ENCODE data around the gene GDPGP1.

Gene GDPGP1

DNA sequence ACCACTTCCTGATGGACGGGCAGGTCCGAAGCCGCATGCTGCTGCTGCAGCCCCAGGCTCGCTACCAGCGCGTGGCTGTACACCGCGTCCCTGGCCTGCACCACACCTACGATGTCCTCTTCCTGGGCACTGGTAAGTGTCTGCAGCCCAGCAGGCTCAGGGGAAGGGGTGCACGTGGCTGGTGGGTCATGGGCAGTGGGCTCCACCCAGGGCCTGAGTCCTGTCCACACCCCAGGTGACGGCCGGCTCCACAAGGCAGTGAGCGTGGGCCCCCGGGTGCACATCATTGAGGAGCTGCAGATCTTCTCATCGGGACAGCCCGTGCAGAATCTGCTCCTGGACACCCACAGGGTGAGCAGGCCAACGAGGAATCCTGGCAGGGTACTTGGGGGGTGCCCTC lies 9.0 kb upstream of the GDPGP1 start:
- DNase-seq (ENCODE audit: low read depth in 1 of 2, low spot score in 1 of 2): no peak

GRCh38 chr15:90225504-90226234 lies 8.3 kb upstream of the GDPGP1 start:
- no peak for DNase-seq (ENCODE audit: low read depth in 1 of 2, low spot score in 1 of 2)

- DNase-seq (ENCODE audit: low read depth in 1 of 2, low spot score in 1 of 2): no peak
These were observed 6.7 kb upstream of the GDPGP1 start for GRCh38 chr15:90227336-90227735.

DNA sequence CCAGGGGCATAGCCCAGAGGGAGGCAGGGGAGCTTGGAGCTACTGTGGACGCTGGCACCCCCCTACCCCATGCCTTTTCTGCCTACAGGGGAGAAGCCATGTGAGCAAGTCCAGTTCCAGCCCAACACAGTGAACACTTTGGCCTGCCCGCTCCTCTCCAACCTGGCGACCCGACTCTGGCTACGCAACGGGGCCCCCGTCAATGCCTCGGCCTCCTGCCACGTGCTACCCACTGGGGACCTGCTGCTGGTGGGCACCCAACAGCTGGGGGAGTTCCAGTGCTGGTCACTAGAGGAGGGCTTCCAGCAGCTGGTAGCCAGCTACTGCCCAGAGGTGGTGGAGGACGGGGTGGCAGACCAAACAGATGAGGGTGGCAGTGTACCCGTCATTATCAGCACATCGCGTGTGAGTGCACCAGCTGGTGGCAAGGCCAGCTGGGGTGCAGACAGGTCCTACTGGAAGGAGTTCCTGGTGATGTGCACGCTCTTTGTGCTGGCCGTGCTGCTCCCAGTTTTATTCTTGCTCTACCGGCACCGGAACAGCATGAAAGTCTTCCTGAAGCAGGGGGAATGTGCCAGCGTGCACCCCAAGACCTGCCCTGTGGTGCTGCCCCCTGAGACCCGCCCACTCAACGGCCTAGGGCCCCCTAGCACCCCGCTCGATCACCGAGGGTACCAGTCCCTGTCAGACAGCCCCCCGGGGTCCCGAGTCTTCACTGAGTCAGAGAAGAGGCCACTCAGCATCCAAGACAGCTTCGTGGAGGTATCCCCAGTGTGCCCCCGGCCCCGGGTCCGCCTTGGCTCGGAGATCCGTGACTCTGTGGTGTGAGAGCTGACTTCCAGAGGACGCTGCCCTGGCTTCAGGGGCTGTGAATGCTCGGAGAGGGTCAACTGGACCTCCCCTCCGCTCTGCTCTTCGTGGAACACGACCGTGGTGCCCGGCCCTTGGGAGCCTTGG lies 5.9 kb upstream of the GDPGP1 start:
- no peak for DNase-seq (ENCODE audit: low read depth in 1 of 2, low spot score in 1 of 2)

- no peak for DNase-seq (ENCODE audit: low read depth in 1 of 2, low spot score in 1 of 2)
These were observed 5.0 kb upstream of the GDPGP1 start for GRCh38 chr15:90228960-90229359.

DNA sequence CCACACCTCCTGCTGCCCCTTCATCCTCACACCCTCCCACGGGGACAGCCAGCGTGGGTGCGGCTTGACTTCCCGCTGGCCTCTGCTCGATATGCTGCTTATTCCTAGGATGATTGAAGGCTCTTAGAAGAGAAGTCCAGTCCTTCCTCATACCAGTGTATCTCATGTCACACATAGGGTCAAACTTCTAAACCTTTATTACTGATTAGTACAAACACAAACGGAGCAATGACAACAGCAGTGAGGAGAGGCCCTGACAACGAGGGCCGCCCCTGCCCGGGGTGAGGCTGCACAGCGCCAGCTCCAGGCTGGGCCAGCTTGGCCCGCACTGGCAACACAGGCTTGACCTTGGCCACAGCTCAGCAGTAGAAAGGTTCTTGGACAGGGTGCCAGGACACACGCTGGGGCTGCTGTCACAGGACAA lies 3.9 kb upstream of the GDPGP1 start:
- DNase-seq (ENCODE audit: low read depth in 1 of 2, low spot score in 1 of 2): no peak

- DNase-seq (ENCODE audit: low read depth in 1 of 2, low spot score in 1 of 2): no peak
These were observed 3.4 kb upstream of the GDPGP1 start for GRCh38 chr15:90230610-90231009.

DNA sequence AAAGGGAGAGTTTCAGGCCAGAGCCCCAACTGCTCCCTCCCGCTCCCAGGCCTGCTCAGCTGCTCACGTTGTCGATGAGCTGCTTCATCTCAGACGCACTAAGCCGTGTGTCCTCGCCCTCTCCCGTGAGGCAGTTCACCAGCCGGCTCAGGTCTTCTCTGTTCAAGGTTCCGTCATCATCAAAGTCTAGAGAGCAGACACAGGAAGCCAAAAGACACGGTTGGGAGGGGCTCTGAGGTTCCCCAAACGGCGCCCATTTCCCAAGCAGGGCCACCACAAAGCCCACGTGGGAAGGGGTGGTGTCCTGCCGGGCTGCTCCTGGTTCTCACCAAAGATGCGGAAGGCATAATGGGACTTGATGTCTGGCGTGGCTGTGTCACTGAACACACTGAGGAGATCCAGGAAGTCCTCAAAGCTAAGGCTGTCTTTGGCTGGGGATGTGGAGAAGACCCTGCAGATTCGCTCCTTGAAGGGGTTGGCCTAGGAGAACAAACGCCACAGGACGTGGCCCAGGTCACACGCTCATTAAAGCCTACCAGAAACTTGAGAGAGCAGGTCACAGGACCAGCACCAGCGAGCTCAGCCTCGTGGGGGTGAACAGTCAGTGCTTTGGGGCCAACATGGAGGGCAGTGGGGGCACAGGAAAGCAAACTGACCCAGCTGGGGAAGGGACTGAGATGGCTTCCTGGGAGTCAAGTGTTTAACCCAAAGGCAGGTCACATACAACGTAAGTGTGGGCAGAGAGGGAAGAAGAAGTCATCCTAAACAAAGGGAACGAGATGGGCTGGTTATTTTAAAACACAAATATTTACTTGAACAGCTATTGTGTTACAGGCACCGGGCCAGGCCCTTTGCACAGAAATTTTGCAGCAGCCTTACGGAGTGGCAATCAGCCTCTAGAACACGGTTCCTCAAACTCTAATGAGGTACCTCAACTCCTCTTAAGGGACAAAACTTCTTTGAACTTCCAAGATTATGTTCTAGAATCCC lies 2.7 kb upstream of the GDPGP1 start:
- DNase-seq (ENCODE audit: low read depth in 1 of 2, low spot score in 1 of 2): peak; percentile 57 to 61

DNA sequence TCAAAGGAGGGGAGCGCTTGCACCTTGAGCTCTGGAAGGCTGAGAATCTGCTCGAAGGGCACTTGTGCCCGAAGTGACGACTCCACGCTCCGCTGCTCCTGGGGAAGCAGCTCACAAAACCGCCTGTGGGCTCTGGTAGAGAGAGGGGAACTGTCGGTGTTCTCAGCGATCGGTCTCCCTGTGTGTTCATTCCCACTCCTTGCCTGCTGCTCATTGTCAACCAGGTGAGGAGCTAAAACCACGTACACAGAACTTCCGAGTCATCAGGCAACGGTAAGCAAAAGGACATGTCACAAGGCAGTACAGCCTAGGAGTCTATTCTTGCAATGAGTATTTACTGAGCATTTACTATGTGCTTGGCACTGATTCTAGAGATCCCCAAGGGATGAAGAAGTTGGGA lies 1.8 kb upstream of the GDPGP1 start:
- DNase-seq (ENCODE audit: low read depth in 1 of 2, low spot score in 1 of 2): no peak

GRCh38 chr15:90232941-90233386 lies 1.0 kb upstream of the GDPGP1 start:
- no peak for DNase-seq (ENCODE audit: low read depth in 1 of 2, low spot score in 1 of 2)

DNA sequence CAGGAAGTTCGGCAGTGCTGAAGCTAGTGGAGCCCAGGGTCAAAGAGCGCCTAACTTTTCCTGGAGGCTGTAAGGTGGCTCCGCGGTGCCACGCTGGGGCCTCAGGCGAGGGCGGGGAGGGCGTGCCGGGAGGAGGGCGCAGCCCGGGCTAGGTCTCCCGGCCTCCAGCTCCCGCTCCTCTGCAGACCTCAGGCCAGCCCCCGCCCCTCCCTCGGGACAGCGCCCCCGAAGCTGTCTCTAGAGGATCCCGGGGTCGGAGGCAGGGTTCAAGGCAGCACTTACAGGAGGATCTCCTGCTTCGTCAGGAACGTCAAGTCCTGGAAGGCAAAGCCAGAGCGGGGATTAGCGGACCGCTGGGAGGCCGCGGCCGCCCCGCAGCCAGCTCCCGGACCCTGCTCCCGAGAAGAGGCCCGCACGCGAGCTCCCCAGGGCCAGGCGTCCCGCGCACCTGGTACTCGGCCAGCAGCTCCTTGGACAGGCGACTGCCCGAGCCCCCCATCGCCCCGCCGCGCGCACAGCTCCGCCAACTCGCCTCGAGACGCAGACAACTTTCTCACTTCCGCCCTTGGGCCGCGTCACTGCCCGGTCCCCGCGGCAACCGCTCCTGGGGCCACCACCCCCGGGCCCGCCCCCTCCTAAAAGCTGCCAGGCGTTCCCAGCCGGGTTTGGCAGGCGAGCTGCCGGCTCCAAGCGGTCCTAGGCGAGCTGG lies 468 bp upstream of the GDPGP1 start, which contains the start of gene CIB1:
TSS of gene CIB1 (minus strand) at position 555 of the 709 bp plus-strand sequence. CDS start at position 499, 56 bp downstream.
- peak; percentile 92 to 97 for DNase-seq (ENCODE audit: low read depth in 1 of 2, low spot score in 1 of 2)

GRCh38 chr15:90239371-90239770 lies 5.4 kb downstream of the GDPGP1 start:
- DNase-seq (ENCODE audit: low read depth in 1 of 2, low spot score in 1 of 2): no peak

DNA sequence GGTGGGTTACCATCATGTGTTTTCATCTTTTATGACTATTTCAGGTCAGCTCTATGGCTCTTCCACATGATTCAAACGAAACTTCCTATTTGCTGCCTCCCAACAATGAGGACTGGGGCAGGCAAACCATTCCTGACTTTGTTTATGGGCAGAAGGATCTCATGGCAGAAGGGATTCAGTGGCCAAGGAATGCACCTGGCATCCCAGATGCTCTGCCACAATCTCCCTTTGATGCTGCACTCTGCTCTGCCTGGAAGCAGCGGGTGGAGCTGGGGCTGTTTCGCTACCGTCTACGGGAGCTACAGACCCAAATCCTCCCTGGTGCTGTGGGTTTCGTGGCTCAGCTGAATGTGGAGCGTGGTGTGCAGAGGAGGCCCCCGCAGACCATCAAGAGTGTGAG lies 6.8 kb downstream of the GDPGP1 start:
- no peak for DNase-seq (ENCODE audit: low read depth in 1 of 2, low spot score in 1 of 2)

DNA sequence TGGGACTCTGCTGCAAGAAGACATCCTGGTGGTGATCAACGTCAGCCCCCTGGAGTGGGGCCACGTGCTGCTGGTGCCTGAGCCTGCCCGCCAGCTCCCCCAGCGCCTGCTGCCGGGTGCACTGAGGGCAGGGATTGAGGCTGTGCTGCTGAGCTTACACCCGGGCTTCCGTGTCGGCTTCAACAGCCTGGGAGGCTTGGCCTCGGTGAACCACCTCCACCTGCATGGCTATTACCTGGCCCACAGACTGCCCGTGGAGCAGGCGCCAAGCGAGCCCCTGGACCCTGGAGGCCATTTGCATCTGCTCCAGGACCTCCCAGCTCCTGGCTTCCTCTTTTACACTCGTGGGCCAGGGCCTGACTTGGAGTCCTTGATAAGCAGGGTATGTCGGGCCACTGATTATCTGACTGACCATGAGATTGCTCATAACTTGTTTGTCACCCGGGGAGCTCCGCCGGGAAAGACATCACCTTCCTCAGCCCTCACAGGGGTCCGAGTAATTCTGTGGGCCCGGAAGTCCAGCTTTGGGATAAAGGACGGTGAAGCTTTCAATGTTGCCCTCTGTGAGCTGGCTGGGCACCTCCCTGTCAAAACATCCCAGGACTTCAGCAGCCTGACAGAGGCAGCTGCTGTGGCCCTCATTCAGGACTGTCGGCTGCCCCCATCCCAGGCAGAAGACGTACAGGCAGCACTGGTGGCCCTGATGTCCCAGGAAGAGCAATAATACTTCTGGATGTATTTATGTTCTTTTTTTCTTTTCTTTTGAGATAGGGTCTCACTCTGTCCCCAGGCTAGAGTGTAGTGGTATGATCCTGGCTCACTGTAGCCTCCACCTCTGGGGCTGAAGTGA lies 7.6 kb downstream of the GDPGP1 start:
- DNase-seq (ENCODE audit: low read depth in 1 of 2, low spot score in 1 of 2): no peak

DNA sequence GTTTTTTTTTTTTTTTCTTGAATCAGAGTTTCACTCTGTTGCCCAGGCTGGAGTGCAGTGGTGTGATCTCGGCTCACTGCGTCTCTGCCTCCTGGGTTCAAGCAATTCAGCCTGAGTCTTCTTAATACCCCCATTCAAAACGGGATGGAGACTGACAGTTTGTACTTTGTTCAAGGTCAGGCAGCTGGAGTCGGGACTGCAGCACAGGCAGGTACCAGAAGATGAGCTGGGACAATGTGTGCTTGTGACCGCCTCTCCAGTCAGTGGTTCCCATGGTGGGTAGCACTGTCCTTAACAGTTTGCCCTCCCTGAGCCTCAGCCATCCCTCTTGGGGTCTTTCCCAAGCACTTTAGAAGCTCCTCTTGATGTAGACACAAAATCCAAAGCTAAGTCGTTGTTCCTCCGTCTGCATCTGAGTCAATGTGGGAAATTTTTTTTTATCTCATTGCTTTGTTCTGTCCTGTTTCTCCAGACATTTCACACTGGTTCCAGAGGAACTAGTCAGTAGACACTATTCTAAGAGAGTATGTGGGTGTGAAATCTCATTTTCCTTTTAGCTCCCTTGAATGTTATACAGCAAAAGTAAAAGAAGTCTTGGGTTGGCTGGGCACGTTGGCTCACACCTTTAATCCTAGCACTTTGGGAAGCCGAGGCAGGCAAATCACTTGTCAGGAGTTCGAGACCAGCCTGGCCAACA lies 10.1 kb downstream of the GDPGP1 start:
- DNase-seq (ENCODE audit: low read depth in 1 of 2, low spot score in 1 of 2): no peak

GRCh38 chr15:90248789-90249202 lies 14.8 kb downstream of the GDPGP1 start:
- DNase-seq (ENCODE audit: low read depth in 1 of 2, low spot score in 1 of 2): no peak

- DNase-seq (ENCODE audit: low read depth in 1 of 2, low spot score in 1 of 2): peak; percentile 36 to 53
These were observed 15.3 kb downstream of the GDPGP1 start, which contains the start of gene TTLL13 for GRCh38 chr15:90249203-90249863. Gene TTLL13, plus strand, starts transcription at chr15:90249556. Its CDS starts 1,075 bp downstream, at chr15:90250631.

DNA sequence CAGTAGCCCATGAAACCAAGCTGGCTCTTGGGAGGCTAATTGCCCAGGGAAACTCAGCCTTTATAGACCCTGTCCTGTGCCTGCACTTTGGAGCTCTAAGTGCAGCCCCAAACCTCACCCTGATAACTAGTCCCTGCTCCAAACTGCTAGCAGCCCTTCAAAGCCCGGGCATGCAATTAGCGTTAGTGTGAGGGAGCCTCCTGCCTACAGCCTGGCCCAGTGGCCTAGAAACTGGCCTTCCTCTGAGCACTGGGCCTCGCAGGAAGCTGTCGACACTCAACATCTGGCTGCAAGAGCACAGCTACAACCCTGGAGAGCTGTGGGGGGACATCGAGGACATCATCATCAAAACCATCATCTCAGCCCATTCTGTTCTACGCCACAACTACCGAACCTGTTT lies 23.8 kb downstream of the GDPGP1 start:
- DNase-seq (ENCODE audit: low read depth in 1 of 2, low spot score in 1 of 2): no peak
